ENCODE data around the gene P2RX6.

DNA sequence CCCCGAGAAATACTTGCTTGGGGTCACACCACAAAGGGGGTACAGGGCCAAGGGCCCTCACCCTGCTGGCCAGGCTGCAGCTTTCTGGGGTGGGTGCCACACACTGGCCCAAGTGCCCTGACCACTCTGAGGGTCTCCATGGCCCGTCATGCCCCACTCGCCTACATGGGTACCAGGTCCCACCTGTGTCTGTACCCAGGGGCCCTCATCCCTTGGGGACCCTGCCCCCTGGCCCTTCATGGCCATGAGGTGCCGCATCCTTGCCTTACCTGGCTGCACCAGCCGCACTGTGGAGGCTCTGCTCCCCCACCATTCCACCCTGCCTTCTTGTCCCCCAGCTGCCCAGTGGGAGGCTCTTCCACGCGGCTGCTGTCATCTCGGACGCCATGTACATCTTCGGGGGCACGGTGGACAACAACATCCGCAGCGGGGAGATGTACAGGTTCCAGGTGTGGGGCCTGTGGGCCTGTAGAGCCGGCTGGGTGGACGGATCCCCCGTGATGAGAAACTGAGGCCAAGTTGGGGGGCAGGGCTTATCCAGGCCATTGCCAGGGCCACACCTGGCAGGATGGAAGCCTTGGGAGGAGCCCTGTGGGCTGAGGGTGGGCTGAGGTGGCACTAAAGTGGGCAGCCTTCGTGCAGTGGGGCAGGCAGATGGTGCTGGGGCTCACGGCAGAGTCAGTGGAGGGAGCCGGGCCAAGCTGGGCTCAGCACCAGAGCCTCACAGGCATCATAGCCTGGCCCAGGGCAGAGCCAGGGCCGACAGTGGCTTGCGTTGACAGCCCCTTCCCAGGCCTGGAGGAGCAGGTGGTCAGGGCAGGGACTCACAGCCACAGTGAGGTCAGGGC, 22.3 kb upstream of the P2RX6 start:
- TF ChIP-seq, protein P1, sequence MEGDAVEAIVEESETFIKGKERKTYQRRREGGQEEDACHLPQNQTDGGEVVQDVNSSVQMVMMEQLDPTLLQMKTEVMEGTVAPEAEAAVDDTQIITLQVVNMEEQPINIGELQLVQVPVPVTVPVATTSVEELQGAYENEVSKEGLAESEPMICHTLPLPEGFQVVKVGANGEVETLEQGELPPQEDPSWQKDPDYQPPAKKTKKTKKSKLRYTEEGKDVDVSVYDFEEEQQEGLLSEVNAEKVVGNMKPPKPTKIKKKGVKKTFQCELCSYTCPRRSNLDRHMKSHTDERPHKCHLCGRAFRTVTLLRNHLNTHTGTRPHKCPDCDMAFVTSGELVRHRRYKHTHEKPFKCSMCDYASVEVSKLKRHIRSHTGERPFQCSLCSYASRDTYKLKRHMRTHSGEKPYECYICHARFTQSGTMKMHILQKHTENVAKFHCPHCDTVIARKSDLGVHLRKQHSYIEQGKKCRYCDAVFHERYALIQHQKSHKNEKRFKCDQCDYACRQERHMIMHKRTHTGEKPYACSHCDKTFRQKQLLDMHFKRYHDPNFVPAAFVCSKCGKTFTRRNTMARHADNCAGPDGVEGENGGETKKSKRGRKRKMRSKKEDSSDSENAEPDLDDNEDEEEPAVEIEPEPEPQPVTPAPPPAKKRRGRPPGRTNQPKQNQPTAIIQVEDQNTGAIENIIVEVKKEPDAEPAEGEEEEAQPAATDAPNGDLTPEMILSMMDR (IDR thresholded peaks at IDR 0.05; ENCODE audit: borderline replicate concordance, extremely low read depth, low read length, poor library complexity, severe bottlenecking), result no peak
- no peak for TF ChIP-seq EZH2 (IDR thresholded peaks at IDR 0.05; ENCODE audit: borderline replicate concordance, low read depth, low read length, severe bottlenecking)

All from DND-41 (cell line).